ENCODE measurements around the gene AUTS2. TPM values are rescaled to one million over a fixed set of nuclear protein-coding genes. Genes with fewer than 3 reads are reported as not detected.

The AUTS2 gene
- total RNA-seq, 2 donors from 2014 or later, result 8.6 TPM

DNA sequence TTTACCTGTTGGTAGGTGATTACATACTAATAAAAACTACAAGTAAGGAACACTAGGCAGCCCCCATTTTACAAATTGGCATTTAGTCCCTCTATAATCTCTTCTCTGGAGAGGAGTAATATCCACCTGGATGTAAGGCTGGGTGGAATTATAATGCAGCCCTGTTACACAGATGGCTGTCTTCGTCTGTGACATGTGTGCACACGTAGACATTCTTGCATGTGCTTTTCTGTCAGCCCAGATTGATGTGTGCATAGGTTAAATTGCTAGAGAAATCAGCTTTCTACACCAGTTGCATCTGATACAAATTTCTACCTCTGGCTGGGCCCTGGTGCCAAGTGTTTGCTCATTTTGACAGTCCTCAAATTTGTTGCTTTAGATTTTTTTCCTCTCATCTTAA lies 715.9 kb downstream of the AUTS2 start:
- Histone ChIP-seq H3K4me1 (no peaks in the 10 kb centered on the region), H3K27me3 (no peaks in the 10 kb centered on the region), H3K36me3 (no peaks in the 10 kb centered on the region), H3K4me3 (no peak overlapping the region), H3K9me3 (no peaks in the 10 kb centered on the region), H3K27ac (no peak overlapping the region)
- no peak for DNase-seq (ENCODE audit: low spot score)
- TF ChIP-seq, protein P1, sequence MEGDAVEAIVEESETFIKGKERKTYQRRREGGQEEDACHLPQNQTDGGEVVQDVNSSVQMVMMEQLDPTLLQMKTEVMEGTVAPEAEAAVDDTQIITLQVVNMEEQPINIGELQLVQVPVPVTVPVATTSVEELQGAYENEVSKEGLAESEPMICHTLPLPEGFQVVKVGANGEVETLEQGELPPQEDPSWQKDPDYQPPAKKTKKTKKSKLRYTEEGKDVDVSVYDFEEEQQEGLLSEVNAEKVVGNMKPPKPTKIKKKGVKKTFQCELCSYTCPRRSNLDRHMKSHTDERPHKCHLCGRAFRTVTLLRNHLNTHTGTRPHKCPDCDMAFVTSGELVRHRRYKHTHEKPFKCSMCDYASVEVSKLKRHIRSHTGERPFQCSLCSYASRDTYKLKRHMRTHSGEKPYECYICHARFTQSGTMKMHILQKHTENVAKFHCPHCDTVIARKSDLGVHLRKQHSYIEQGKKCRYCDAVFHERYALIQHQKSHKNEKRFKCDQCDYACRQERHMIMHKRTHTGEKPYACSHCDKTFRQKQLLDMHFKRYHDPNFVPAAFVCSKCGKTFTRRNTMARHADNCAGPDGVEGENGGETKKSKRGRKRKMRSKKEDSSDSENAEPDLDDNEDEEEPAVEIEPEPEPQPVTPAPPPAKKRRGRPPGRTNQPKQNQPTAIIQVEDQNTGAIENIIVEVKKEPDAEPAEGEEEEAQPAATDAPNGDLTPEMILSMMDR (IDR thresholded peaks at IDR 0.05), result no peak

DNA sequence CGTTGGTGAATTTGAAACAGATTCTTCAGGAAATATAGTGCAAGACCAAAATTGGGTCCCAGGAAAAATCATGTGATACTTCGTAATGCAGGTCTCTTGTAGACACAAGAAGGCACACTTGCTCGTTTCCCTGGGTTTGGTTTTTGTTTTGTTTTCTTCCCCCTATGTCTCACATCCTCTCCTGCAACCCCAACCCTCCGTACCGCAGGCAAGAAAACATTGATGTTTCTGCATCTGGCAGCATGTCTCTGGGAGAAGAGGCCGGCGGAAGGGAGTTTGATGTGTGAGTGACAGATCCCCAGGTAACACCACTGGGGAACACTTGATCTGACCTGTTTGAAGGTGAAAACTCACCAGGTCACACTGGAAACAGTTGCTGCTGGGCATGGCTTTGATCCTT lies 718.5 kb downstream of the AUTS2 start:
- Histone ChIP-seq H3K4me1 (no peaks in the 10 kb centered on the region), H3K9me3 (no peaks in the 10 kb centered on the region), H3K27me3 (no peaks in the 10 kb centered on the region), H3K36me3 (no peaks in the 10 kb centered on the region), H3K4me3 (no peak overlapping the region), H3K27ac (no peak overlapping the region)
- TF ChIP-seq, protein P1 (IDR thresholded peaks at IDR 0.05), result no peak
- no peak for DNase-seq (ENCODE audit: low spot score)

DNA sequence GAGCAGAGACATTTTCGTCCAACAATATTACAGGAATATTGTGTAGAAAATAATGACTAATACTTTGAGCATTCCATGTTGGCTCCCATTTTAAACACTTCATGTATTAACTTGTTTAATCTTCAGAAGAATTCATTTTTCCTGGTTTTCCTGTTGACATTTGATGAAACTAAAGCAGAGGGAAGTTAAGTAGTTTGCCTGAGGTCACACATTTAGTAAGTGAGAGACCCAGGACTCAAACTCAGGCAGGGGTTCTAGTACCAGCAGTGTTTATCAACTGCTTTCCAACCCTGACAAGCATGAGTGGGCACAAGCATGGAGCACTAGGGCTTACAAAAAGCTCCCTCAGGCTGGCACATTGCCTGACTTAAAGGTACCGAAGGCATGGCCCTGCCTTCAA lies 719.1 kb downstream of the AUTS2 start:
- no peak overlapping the region for H3K4me3 ChIP-seq
- no peaks in the 10 kb centered on the region for H3K27me3 ChIP-seq
- H3K27ac ChIP-seq, result no peak overlapping the region
- H3K36me3 ChIP-seq, result no peaks in the 10 kb centered on the region
- no peaks in the 10 kb centered on the region for H3K4me1 ChIP-seq
- no peaks in the 10 kb centered on the region for H3K9me3 ChIP-seq
- TF ChIP-seq, protein P1 (IDR thresholded peaks at IDR 0.05), result no peak
- no peak for DNase-seq (ENCODE audit: low spot score)

DNA sequence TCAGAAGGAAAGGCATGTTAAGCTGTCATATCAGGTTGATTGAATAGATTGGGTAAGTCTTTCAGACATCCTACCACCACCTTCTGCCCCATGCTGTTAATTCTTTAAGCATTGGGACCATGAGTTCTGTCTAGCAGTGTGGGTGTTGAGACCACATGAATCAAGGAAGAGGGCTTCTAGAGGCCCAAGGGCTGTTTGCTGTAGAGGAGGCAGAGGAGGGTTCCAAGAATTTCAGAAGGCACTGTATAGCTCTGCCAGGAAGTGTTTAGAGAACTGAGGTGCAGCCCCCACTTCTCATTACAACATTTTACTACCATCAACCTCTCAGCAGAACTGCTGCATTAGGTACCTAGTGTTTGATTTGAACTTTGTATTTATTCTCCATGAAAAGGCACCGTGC lies 720.2 kb downstream of the AUTS2 start:
- Histone ChIP-seq H3K27ac (no peak overlapping the region), H3K4me3 (no peak overlapping the region), H3K4me1 (no peaks in the 10 kb centered on the region), H3K9me3 (no peaks in the 10 kb centered on the region), H3K36me3 (no peaks in the 10 kb centered on the region), H3K27me3 (no peaks in the 10 kb centered on the region)
- TF ChIP-seq, protein P1 (IDR thresholded peaks at IDR 0.05), result no peak
- DNase-seq (ENCODE audit: low spot score), result no peak

DNA sequence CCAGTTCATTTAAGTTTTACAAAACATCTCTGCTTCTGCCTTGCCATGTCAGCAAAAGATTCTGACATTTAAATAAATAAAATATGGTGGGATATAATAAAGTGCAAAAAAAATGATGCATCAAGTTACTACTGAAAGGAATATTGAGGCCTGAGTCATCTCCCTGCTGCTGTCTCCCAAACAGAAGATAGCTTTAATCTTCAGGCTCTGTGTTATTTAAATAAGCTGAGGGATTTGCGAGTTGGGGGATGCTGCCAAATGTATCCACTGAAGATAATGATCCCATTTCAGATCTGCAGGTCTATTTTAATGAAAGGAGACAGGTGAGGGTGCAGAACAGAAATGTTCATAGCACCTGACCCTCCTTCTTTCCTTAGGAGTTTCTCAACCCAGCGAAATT lies 720.8 kb downstream of the AUTS2 start:
- H3K4me1 ChIP-seq, result no peaks in the 10 kb centered on the region
- no peak for DNase-seq (ENCODE audit: low spot score)
- TF ChIP-seq, protein P1 (IDR thresholded peaks at IDR 0.05), result no peak
- H3K9me3 ChIP-seq, result no peaks in the 10 kb centered on the region
- H3K27me3 ChIP-seq, result no peaks in the 10 kb centered on the region
- no peak overlapping the region for H3K27ac ChIP-seq
- H3K4me3 ChIP-seq, result no peak overlapping the region
- no peaks in the 10 kb centered on the region for H3K36me3 ChIP-seq

DNA sequence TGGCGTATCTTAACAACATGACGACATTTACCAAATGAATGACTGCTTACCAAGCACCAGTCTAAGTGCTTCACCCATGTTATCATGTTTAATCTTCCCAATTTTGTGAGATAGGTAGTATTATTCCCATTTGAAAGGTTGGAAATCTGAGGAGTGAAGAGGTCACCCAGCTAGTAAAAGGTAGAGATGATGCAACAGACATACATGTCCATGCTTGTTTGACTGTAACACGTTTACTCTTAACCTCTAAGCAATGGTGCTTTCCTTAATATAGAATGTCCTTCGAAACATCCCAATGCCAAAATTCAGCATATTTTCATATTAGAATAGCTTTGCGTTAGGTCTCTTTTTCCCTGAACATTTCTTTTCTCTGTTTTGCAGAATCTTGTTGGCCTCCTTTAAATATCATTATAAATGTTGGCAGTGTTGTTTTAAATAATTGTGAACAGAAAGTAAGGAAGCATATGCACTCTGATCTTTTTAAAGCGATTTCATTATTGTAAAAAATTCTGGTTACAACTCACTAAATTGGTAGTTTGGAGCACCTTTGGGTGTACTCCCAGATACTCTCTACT lies 722.8 kb downstream of the AUTS2 start:
- Histone ChIP-seq H3K9me3 (no peaks in the 10 kb centered on the region), H3K36me3 (no peaks in the 10 kb centered on the region), H3K27ac (no peak overlapping the region), H3K27me3 (no peaks in the 10 kb centered on the region), H3K4me3 (no peak overlapping the region), H3K4me1 (no peaks in the 10 kb centered on the region)
- no peak for DNase-seq (ENCODE audit: low spot score)
- TF ChIP-seq, protein P1 (IDR thresholded peaks at IDR 0.05), result no peak

Data from right atrium auricular region (tissue), 2 donors.